ENCODE results near the gene UNC45A. TPM values are rescaled to one million over a fixed set of nuclear protein-coding genes. Genes with fewer than 3 reads are reported as not detected.

Gene UNC45A
- polyA plus RNA-seq, 6 donors from 2014 or later: 54.9 to 76.1 (median 60.9) TPM

DNA sequence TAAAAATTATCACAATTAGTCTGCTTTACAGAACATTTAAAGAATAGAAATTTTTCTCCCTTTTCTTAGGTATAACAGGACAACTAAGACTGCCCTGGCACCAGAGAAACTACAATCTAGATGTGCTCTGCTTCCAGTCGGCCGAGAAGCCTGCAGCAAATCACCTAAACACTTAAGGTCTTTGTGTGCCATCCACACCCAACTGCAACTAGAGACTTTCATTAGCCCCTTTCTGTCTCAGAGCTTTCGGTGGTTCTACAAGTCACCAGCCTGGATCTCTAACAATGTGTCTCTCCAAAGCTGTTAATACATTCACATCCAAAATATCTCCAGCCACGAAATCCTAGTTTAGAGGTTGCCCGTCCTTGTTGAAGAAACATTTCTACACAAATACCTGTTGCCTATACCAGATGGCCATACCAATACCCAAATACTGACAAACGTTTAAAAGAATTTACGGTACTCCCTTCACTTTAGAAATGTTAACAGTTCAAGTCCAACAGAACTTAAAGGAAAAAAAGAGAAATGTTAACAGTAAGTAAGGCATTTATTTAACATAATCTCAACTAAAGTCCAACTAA, 52.6 kb downstream of the UNC45A start:
- Mint-ChIP-seq H3K4me1 (peaks cover 5 to 19% (median 7%) of the 10 kb centered on the region in 3 donors), H3K9me3 (no peaks in the 10 kb centered on the region), H3K36me3 (no peaks in the 10 kb centered on the region), H3K27me3 (no peaks in the 10 kb centered on the region), H3K27ac (no peak overlapping the region), H3K4me3 (no peak overlapping the region)
- ATAC-seq (ENCODE audit: low read depth in 2 of 2): no peak
- no peak for DNase-seq

DNA sequence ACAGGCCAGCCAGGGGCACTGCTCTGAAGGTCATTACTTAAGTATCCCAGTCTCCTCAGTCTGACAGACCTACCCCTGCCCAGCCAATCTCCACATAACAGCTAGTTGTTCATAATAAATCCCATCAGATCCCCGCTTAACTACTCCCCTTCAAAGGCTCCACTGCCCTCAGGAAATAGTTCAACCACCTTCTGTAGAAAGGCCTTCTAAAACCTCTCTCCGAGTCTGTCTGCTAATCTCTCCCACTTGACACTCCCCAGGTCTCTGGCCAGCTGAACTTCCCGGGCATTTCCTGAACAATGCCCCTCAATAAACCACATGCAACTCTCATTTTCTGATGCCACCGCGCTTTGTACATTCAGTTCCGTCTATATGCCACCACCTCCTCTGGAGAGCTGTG, 53.2 kb downstream of the UNC45A start:
- H3K27me3 Mint-ChIP-seq: no peaks in the 10 kb centered on the region
- peak overlapping the region in 1 of 8 donors; percentile 18 for H3K4me3 Mint-ChIP-seq
- no peak for ATAC-seq (ENCODE audit: low read depth in 2 of 2)
- H3K9me3 Mint-ChIP-seq: no peaks in the 10 kb centered on the region
- peak overlapping the region in 2 of 6 donors; percentile 0 to 15 for H3K27ac Mint-ChIP-seq
- no peak for DNase-seq
- H3K36me3 Mint-ChIP-seq: no peaks in the 10 kb centered on the region
- peaks cover 5 to 17% (median 7%) of the 10 kb centered on the region in 3 donors for H3K4me1 Mint-ChIP-seq

DNA sequence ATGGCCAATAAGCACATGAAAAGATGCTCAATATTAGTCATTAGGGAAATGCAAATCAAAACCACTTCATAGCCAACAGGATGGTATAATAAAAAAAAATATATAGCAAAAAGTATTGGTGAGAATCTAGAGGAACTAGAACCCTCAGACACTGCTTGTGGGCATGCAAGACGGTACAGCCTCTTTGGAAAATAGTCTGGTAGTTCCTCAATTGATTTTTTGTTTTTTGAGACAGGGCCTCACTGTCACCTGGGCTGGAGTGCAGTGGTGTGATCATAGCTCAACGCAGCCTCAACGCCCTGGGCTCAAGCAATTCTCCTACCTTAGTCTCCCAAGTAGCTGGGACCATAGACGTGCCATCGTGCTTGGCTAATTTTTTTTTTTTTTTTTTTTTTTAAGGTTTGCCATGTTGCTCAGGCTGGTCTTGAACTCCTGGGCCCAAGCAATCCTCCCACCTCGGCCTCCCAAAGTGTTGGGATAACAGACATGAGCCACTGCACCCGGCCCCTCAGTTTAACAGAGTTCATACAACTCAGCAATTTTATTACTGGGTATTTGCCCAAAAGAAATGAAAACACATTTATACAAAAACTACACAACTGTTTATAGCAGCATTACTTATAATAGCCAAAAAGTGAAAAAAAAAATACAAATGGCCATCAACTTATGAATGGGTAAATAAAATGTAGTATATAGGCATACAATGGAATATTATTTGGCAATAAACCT, 54.1 kb downstream of the UNC45A start:
- H3K4me1 Mint-ChIP-seq: peaks cover 6 to 20% (median 8%) of the 10 kb centered on the region in 3 donors
- H3K4me3 Mint-ChIP-seq: peak overlapping the region in 1 of 8 donors; percentile 4

DNA sequence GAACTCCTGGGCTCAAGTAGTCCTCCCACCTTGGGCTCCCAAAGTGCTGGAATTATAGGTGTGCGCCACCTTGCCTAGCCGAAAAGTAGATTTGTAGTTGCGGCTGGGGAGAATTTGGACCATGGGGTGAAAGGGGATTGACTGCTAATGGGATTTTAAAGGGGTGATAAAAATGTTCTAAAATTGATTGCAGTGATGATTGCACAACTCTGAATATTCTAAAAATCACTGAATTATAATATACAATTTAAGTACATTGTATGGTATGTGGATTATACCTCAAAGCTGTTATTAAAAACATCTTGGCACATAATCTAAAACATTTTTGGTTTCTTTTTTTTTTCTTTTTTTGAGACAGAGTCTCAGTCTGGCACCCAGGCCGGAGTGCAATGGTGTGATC, 55.4 kb downstream of the UNC45A start:
- Mint-ChIP-seq H3K36me3 (no peaks in the 10 kb centered on the region), H3K4me1 (peaks cover 8 to 27% (median 12%) of the 10 kb centered on the region in 3 donors), H3K27me3 (no peaks in the 10 kb centered on the region), H3K4me3 (peak overlapping the region in 1 of 8 donors; percentile 67), H3K27ac (no peak overlapping the region), H3K9me3 (no peaks in the 10 kb centered on the region)
- DNase-seq: no peak
- ATAC-seq (ENCODE audit: low read depth in 2 of 2): no peak

More for the DNA sequence above, 54.1 kb downstream of the UNC45A start:
- Mint-ChIP-seq H3K36me3 (no peaks in the 10 kb centered on the region), H3K27me3 (no peaks in the 10 kb centered on the region), H3K9me3 (no peaks in the 10 kb centered on the region), H3K27ac (peak overlapping the region in 1 of 6 donors; percentile 21)
- peak; percentile 6 for DNase-seq
- peak; percentile 36 to 64 for ATAC-seq (ENCODE audit: low read depth in 2 of 2)

DNA sequence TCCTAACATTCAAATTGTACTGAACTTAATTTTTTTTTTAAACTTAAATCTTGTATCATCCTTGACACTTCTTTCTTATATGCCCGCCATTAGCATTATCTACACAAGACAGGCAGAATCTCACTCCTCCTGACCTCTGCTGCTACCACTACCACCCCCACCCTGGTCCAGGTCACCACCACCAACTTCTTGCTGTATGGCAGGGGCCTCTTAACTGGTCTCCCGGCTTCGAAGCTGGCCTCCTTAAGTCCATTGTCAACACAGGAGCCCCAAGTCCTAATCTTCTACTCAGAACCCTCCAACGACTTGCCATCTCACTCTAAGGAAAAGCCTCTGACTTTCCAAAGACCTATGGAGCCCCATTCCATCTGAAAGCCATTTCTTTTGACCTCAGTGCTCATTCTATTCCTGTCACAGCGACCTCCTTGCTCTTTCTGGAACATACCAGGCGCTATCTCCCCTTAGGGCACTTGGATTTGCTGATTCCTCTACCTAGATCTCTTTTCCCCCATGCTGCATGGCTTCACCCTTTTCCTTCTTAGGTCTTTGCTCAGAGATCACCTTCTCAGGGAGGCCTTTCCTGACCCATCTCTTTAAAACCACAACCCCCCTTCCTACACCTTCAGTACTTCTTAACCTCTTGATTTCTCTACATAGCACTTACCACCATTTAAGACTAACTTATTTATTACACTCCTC, 56.7 kb downstream of the UNC45A start:
- no peaks in the 10 kb centered on the region for H3K36me3 Mint-ChIP-seq
- ATAC-seq (ENCODE audit: low read depth in 2 of 2) (no peak), DNase-seq (no peak)
- no peaks in the 10 kb centered on the region for H3K9me3 Mint-ChIP-seq
- peak overlapping the region in 3 of 6 donors; percentile 27 to 53 (median 42) for H3K27ac Mint-ChIP-seq
- H3K4me1 Mint-ChIP-seq: peaks cover 8 to 25% (median 12%) of the 10 kb centered on the region in 3 donors
- peak overlapping the region in 3 of 8 donors; percentile 24 to 98 (median 59) for H3K4me3 Mint-ChIP-seq
- no peaks in the 10 kb centered on the region for H3K27me3 Mint-ChIP-seq

DNA sequence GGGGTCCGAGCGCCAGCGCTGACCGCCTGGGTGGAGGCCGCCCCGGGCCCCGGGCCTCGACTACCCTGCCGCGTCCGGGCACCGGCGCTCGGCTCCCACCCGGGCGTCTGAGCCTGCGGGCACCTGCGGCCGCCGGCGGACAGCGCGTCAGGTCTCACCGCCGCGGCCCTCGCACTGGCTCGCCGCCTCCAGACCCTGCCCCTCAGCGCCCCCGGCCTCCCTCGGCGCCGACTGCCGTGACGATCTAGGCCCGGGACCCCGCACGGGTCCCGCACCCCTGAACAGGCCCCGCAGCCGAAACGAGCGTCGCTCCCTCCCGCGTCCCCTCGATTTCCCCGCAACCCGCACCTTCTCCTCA, 59.0 kb downstream of the UNC45A start:
- Mint-ChIP-seq H3K36me3 (peaks cover 5 to 8% of the 10 kb centered on the region in 2 donors), H3K9me3 (no peaks in the 10 kb centered on the region), H3K27ac (peak overlapping the region; percentile 90 to 98 (median 98)), H3K4me3 (peak overlapping the region; percentile 97 to 100 (median 99)), H3K4me1 (peaks cover 3 to 16% (median 5%) of the 10 kb centered on the region in 3 donors), H3K27me3 (no peaks in the 10 kb centered on the region)
- ATAC-seq (ENCODE audit: low read depth in 2 of 2) (peak; percentile 8 to 9), DNase-seq (no peak)

DNA sequence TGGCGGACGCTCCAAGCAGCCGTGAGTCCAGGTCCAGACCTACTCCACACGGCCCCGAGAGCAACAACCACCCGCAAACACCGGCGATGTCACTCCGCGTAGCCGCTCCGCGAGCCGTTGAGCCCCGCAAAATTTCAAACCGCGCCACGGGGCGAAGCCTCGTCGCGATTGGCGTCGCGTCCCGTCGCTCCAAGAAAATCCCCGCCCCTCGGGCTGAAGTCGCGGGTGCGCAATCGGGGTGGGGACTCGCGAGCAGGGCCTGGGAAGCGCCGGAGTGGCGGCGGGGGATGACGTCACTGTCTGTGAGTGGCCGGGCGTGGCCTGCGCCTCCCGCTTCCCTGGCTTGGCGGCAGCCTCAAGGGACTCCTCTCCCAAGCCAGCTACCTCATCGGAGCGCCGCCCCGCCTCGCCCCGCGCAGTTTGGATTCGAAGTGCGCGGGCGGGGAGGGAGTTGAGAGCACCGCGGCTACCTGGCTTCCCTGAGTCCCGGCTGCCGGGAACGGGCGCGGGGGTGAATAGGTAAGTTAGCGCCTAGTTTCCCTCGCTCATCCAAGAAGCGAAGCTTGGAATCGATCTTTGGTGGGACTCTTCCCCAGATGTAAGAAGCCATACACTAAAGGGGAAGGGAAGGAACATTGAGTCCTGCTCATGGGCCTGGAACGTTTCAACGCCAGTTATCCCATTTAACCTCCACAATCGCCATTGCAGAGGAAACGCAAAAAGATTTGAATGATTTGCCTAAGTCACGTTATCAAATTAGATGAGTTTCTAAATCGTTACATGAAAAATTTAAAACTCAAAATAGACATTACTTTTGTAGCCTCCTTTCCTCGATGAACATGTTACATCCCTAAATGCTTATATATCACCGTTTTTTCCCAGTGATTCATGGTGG, 59.6 kb downstream of the UNC45A start, which contains the start of gene PRC1:
Gene PRC1 (minus strand): TSS at position 119 of the 895 bp plus-strand sequence. CDS start 118 bp downstream, at position 1.
- ATAC-seq (ENCODE audit: low read depth in 2 of 2) (peak; percentile 96), DNase-seq (peak; percentile 95)
- H3K36me3 Mint-ChIP-seq: peaks cover 5 to 8% of the 10 kb centered on the region in 2 donors
- H3K4me1 Mint-ChIP-seq: peaks cover 3 to 16% (median 5%) of the 10 kb centered on the region in 3 donors
- H3K27me3 Mint-ChIP-seq: no peaks in the 10 kb centered on the region
- peak within 1 kb of the TSS; percentile 94 to 98 (median 98) for H3K27ac Mint-ChIP-seq
- no peaks in the 10 kb centered on the region for H3K9me3 Mint-ChIP-seq
- peak within 1 kb of the TSS; percentile 97 to 100 (median 99) for H3K4me3 Mint-ChIP-seq

DNA sequence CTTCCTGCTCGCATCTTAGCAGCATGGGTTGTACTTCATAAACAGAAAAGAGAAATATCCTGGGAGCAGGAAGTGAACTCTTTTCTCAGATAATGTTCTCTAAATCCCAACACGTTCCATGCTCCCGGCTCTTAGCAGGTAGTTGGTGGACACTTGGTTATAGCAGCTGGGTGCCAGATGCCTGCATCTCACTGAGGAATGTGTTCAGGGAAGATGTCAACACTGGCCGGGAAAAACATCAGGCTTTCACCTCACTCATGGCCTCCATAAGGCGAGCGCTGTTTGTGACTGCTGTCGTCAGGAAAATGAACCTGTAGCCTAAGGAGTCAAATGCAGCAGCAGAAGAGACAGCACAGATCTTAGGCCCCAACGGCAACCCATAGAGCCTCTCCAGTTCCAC, 63.7 kb downstream of the UNC45A start:
- no peak for DNase-seq
- Mint-ChIP-seq H3K9me3 (no peaks in the 10 kb centered on the region), H3K4me3 (peak overlapping the region in 2 of 8 donors; percentile 35 to 38), H3K4me1 (peaks cover 3 to 8% (median 5%) of the 10 kb centered on the region in 3 donors), H3K36me3 (peaks cover 11 to 24% of the 10 kb centered on the region in 2 donors), H3K27me3 (no peaks in the 10 kb centered on the region), H3K27ac (peak overlapping the region in 1 of 6 donors; percentile 62)
- ATAC-seq (ENCODE audit: low read depth in 2 of 2): no peak

DNA sequence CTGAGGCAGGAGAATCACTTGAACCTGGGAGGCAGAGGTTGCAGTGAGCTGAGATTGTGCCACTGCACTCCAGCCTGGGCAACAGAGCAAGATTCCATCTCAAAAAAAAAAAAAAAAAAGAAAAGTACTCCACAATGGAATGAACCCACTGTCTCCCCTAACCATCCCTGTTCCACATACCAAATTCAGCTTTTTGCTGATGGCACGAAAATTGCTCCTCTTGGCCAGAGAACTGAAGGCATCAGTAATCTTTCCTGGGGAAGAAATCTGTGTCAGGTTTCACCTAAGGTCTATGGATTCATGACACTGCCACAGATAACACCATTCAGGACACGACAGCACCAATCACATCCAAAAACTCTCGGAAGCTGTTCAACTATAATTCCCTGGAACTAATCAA, 66.1 kb downstream of the UNC45A start:
- Mint-ChIP-seq H3K27ac (peak overlapping the region in 1 of 6 donors; percentile 41), H3K9me3 (no peaks in the 10 kb centered on the region), H3K36me3 (peaks cover 13 to 24% of the 10 kb centered on the region in 2 donors)

More for the DNA sequence above, 66.1 kb downstream of the UNC45A start:
- Mint-ChIP-seq H3K4me3 (no peak overlapping the region), H3K4me1 (no peaks in the 10 kb centered on the region), H3K27me3 (no peaks in the 10 kb centered on the region)
- no peak for DNase-seq
- no peak for ATAC-seq (ENCODE audit: low read depth in 2 of 2)

Other genes with a start within 250 kb of the UNC45A start
- gene BLM, start 217.9 kb upstream of the UNC45A start, polyA plus RNA-seq (ENCODE audit: low read depth in 6 of 6): 10 to 100 TPM in 2 of 6 donors, 1 to 10 TPM in 3, not detected in 1; 5.5 to 11.1 (median 6.8) TPM
- gene FURIN, start 66.7 kb upstream of the UNC45A start, polyA plus RNA-seq (ENCODE audit: low read depth in 6 of 6): 1 to 10 TPM; 3.7 to 9.8 (median 5.8) TPM
- 10 to 100 TPM in 2 of 6 donors, 1 to 10 TPM in 4; 4.1 to 17.2 (median 7.9) TPM for gene FES, start 50.8 kb upstream of the UNC45A start, polyA plus RNA-seq (ENCODE audit: low read depth in 6 of 6)
- 1 to 10 TPM; 1.4 to 8.9 (median 6.5) TPM for gene MAN2A2, start 32.0 kb upstream of the UNC45A start, polyA plus RNA-seq (ENCODE audit: low read depth in 6 of 6)
- 10 to 100 TPM; 24.6 to 39.5 (median 35.0) TPM for gene HDDC3, start 2.7 kb upstream of the UNC45A start, polyA plus RNA-seq (ENCODE audit: low read depth in 6 of 6)
- gene RCCD1, start 19.6 kb downstream of the UNC45A start, polyA plus RNA-seq (ENCODE audit: low read depth in 6 of 6): 1 to 10 TPM; 4.0 to 6.6 (median 5.2) TPM
- 1 to 10 TPM in 5 of 6 donors, not detected in 1; 1.8 to 8.9 (median 3.9) TPM for gene PRC1, start 59.2 kb downstream of the UNC45A start, polyA plus RNA-seq (ENCODE audit: low read depth in 6 of 6)
- 1 to 10 TPM; 4.6 to 7.5 (median 6.5) TPM for gene VPS33B, start 87.3 kb downstream of the UNC45A start, polyA plus RNA-seq (ENCODE audit: low read depth in 6 of 6)
- under 1 TPM in 2 of 6 donors, not detected in 4; 0.04 to 0.12 TPM for gene SV2B, start 165.0 kb downstream of the UNC45A start, polyA plus RNA-seq (ENCODE audit: low read depth in 6 of 6)